Upper lobe of left lung (tissue), 6 donors: Measurements from ENCODE around the gene MYO7A. TPM values are rescaled to one million over a fixed set of nuclear protein-coding genes. Genes with fewer than 3 reads are reported as not detected.

ENCODE experiments used
- ATAC-seq, 2 donors: fragments of 200-7000 bp; cut with Tn5 transposase; one replicate each; pipeline ENCODE4 v1.9.1; 2022; ENCODE audit warnings: mild to moderate bottlenecking in 2 of 2, moderate library complexity in 2 of 2; ENCODE audit not compliant: low FRiP score in 2 of 2
- DNase-seq, 2 donors: peaks; one replicate each; pipeline ENCODE4 v3.0.0-alpha.2; 2019 to 2020
- H3K27ac ChIP-seq, 4 donors: fragments of 200-600 bp; sonication (generic); one replicate each; pipeline ENCODE4 v1.5.1; 2016 to 2019
- H3K27me3 ChIP-seq, 4 donors: fragments of 200-600 bp; sonication (generic); one replicate each; pipeline ENCODE4 v1.5.1; 2017 to 2019
- H3K36me3 ChIP-seq, 4 donors: fragments of 200-600 bp; sonication (generic); one replicate each; pipeline ENCODE4 v1.5.1; 2016 to 2019
- H3K4me1 ChIP-seq, 4 donors: fragments of 200-600 bp; sonication (generic); one replicate each; pipeline ENCODE4 v1.5.1; 2018 to 2019
- H3K4me3 ChIP-seq, 4 donors: fragments of 200-600 bp; sonication (generic); one replicate each; pipeline ENCODE4 v1.5.1; 2017 to 2019; ENCODE audit warnings: mild to moderate bottlenecking in 2 of 4, moderate library complexity in 1 of 4
- H3K9me3 ChIP-seq, 4 donors: fragments of 200-600 bp; sonication (generic); one replicate each; pipeline ENCODE4 v1.5.1; 2018 to 2019
- EP300 ChIP-seq, 4 donors: sonication (generic); formaldehyde crosslinking; IDR thresholded peaks; one replicate each; pipeline ENCODE4 v1.5.1; 2017; ENCODE audit warnings: antibody characterized with exemption in 4 of 4, control low read depth in 2 of 4
- POLR2A ChIP-seq, 4 donors: fragments of 450-650 bp; IDR thresholded peaks; one replicate each; pipeline ENCODE4 v1.5.1; 2016 to 2017; ENCODE audit warnings: antibody characterized with exemption in 4 of 4, mild to moderate bottlenecking in 2 of 4
- POLR2AphosphoS5 ChIP-seq, 2 donors: sonication (generic); formaldehyde crosslinking; IDR thresholded peaks; one replicate each; pipeline ENCODE4 v1.5.1; 2017; ENCODE audit warnings: antibody characterized with exemption in 2 of 2
- WGBS, 2 donors: methylation state at CpG; one replicate each; pipeline ENCODE4 v1.1.5; 2017 to 2018; 5-methylcytosine and 5-hydroxymethylcytosine counted together
- total RNA-seq, 6 donors: library from RNA; depleted of rRNA in 4 of 6; stranded (reverse); fragments of >200 nt in 4 of 6; gene quantifications; one replicate each; pipeline versions ENCODE4 v1.1.0 to v1.2.1, GENCODE V29; 2016 to 2021
- TF ChIP-seq, protein P1 (sequence below), 6 experiments: fragments of 450-650 bp in 4 of 6; fragments of 200-600 bp in 2 of 6; sonication (generic) in 2 of 6; IDR thresholded peaks; one replicate each; pipeline ENCODE4 v1.5.1; 2016 to 2019; ENCODE audit warnings: antibody characterized with exemption in 6 of 6
- donor health status: DM: no; HTN: no; CAD: no; lungs with moderate emphysema.
- donor health status: DM: no; HTN: yes; CAD: no; lungs with severe emphysema.

MYO7A gene
- total RNA-seq, 6 donors from 2014 or later = 2.4 to 27.2 (median 6.2) TPM

- DNase-seq (peak; percentile 43 to 87), ATAC-seq (peak in 1 of 2 donors; percentile 13)
- H3K4me3 ChIP-seq = peak overlapping the region in 3 of 4 donors; percentile 25 to 46 (median 44)
- H3K4me1 ChIP-seq = peaks cover 0 to 13% (median 8%) of the 10 kb centered on the region in 4 donors
- H3K36me3 ChIP-seq = no peaks in the 10 kb centered on the region
- H3K27ac ChIP-seq = no peak overlapping the region
- no peaks in the 10 kb centered on the region for H3K27me3 ChIP-seq
- 21 to 31% methylated on average over 4 to 39 of the region's 47 CpGs for WGBS, 2 donors
- H3K9me3 ChIP-seq = no peaks in the 10 kb centered on the region
- no peak for TF ChIP-seq POLR2A (IDR thresholded peaks at IDR 0.05)
These were observed 19.7 kb downstream of the MYO7A start for GRCh38 chr11:77147668-77148321.

DNA sequence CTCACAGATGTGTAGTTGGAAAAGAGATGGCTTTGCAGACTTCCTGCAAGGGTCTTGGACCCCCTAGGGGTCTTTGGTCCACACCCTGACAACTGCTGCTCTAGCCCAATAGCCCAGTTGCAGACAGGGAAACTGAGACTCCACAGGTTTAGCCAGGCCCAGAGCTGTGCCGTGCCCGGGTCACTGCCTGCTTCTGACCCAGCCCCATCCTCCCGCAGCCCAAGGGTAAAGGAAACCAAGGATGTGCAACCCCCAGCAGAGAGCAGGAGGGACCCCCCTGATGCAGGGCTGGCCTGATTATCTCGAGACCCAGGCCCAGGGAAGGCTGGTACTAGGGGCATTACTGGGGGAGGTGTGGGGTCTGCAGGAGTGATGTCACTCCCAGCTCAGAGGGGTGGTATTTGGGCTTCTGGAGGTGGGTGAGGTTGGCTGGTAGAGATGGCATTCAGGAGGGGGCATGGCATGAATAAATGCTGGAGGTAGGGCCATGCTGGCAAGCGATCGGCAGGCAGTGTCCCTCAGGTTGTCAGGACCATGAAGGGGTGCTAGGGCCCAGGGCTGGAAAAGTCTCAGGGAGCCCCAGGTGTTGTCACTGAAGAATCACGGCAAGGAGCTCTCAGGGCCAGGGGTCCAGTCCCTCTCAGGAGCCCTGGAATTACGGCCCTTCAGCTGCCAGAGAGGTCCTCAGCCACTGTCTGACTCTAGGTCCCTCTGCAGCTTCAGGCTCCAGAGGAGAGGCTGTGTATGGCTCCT lies 21.1 kb downstream of the MYO7A start:
- DNase-seq (no peak), ATAC-seq (no peak)
- TF ChIP-seq EP300 (IDR thresholded peaks at IDR 0.05) (no peak), POLR2AphosphoS5 (IDR thresholded peaks at IDR 0.05) (no peak), POLR2A (IDR thresholded peaks at IDR 0.05) (no peak)
- TF ChIP-seq, protein P1, sequence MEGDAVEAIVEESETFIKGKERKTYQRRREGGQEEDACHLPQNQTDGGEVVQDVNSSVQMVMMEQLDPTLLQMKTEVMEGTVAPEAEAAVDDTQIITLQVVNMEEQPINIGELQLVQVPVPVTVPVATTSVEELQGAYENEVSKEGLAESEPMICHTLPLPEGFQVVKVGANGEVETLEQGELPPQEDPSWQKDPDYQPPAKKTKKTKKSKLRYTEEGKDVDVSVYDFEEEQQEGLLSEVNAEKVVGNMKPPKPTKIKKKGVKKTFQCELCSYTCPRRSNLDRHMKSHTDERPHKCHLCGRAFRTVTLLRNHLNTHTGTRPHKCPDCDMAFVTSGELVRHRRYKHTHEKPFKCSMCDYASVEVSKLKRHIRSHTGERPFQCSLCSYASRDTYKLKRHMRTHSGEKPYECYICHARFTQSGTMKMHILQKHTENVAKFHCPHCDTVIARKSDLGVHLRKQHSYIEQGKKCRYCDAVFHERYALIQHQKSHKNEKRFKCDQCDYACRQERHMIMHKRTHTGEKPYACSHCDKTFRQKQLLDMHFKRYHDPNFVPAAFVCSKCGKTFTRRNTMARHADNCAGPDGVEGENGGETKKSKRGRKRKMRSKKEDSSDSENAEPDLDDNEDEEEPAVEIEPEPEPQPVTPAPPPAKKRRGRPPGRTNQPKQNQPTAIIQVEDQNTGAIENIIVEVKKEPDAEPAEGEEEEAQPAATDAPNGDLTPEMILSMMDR (IDR thresholded peaks at IDR 0.05) = no peak
- Histone ChIP-seq H3K36me3 (no peaks in the 10 kb centered on the region), H3K4me3 (no peak overlapping the region), H3K4me1 (peaks cover 0 to 19% (median 8%) of the 10 kb centered on the region in 4 donors), H3K27me3 (no peaks in the 10 kb centered on the region), H3K27ac (no peak overlapping the region), H3K9me3 (no peaks in the 10 kb centered on the region)
- WGBS, 2 donors = 96 to 98% methylated on average over 5 to 8 of the region's 8 CpGs

GRCh38 chr11:77149716-77150392 lies 21.8 kb downstream of the MYO7A start:
- no peaks in the 10 kb centered on the region for H3K9me3 ChIP-seq
- H3K4me3 ChIP-seq = no peak overlapping the region
- no peaks in the 10 kb centered on the region for H3K27me3 ChIP-seq
- no peak for DNase-seq
- WGBS, 2 donors = 84 to 93% methylated on average over 7 to 8 of the region's 12 CpGs
- TF ChIP-seq, protein P1 (IDR thresholded peaks at IDR 0.05) = no peak
- no peak for TF ChIP-seq POLR2A (IDR thresholded peaks at IDR 0.05)
- no peak for TF ChIP-seq EP300 (IDR thresholded peaks at IDR 0.05)
- no peak for ATAC-seq
- H3K36me3 ChIP-seq = no peaks in the 10 kb centered on the region
- peaks cover 2 to 26% (median 9%) of the 10 kb centered on the region in 4 donors for H3K4me1 ChIP-seq
- no peak overlapping the region for H3K27ac ChIP-seq

DNA sequence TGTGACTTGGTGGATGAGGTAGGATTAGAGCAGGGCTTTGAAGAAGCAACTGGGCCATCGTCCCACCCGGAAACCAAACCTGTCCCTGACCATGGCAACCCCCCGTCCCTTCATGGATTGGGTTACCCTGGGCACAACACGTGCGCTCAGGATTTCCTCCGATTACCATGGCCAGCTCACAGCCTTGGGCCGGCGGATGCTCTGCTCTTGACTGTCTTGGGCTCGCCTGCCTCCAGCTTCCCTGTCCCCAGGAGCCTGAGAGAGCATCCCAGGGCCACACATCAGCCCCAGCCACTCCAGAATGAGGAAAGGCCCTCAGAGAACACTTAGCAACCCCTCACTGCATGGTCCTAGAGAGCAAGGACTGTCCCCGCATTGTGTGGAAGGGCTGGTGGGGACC lies 22.8 kb downstream of the MYO7A start:
- no peak for DNase-seq
- Histone ChIP-seq H3K4me3 (no peak overlapping the region), H3K27me3 (no peaks in the 10 kb centered on the region), H3K4me1 (peaks cover 2 to 26% (median 9%) of the 10 kb centered on the region in 4 donors), H3K36me3 (no peaks in the 10 kb centered on the region), H3K27ac (no peak overlapping the region), H3K9me3 (no peaks in the 10 kb centered on the region)
- ATAC-seq = no peak
- no peak for TF ChIP-seq POLR2A (IDR thresholded peaks at IDR 0.05)
- WGBS, 2 donors = 86 to 94% methylated on average over 9 to 10 of the region's 10 CpGs

DNA sequence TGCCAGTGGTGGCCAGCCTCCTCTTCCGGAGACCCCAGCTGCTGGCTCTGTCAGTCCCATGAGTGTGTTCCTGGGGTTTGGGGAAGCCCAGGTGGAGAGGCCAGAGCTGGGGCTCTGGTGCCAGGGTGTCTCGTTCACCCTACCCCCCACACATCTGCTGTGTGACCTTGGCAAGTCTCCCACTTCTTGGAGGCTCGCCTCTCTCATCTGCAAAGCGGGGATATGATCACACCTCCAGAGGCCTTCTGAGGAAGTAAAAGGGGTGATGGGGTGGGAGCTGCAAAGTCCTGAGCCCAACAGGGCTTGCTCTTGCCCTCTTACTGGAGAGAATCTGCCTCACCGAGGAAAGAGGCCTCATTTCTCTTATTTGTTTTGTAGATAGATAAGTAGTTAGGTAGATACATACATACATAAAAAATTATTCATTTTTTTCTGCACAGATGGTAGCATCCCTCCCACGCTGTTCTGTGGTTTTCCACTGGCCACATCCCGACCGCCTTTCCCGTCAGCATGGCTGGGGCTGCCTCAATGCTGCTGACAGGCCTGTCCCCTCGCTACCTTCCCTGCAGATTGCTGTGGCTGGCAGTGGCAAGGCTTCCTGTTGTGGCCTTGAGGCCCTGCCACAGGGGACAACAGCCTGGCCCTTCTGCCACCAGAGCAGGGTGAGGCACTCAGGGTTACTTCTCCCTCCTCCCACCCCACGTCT lies 23.9 kb downstream of the MYO7A start:
- no peak overlapping the region for H3K27ac ChIP-seq
- peak in 1 of 2 donors; percentile 22 for TF ChIP-seq POLR2AphosphoS5 (IDR thresholded peaks at IDR 0.05)
- TF ChIP-seq, protein P1 (IDR thresholded peaks at IDR 0.05) = no peak
- no peaks in the 10 kb centered on the region for H3K9me3 ChIP-seq
- H3K36me3 ChIP-seq = no peaks in the 10 kb centered on the region
- 56 to 67% methylated on average over 10 to 11 of the region's 11 CpGs for WGBS, 2 donors
- H3K4me3 ChIP-seq = no peak overlapping the region
- H3K27me3 ChIP-seq = no peaks in the 10 kb centered on the region
- H3K4me1 ChIP-seq = peaks cover 2 to 26% (median 9%) of the 10 kb centered on the region in 4 donors
- DNase-seq = no peak
- ATAC-seq = no peak
